H1 (cell line): ENCODE data around the gene ATXN7. TPM values are rescaled to one million over a fixed set of nuclear protein-coding genes. Genes with fewer than 3 reads are reported as not detected.
A peak's percentile ranks its signal among the peaks of the same experiment; 100 is the strongest.

Experiments
- CTCF ChIA-PET: fragments of 300-600 bp; sonication (Branson Sonifier 250); formaldehyde crosslinking; loops from one replicate; lab custom pipeline; 2021; ENCODE audit not compliant: partially characterized antibody; lab: Charles Lee
- POLR2A ChIA-PET: fragments of 300-600 bp; sonication (Branson Sonifier 250); formaldehyde crosslinking; loops from one replicate; lab custom pipeline; 2021; ENCODE audit warnings: inconsistent platforms; ENCODE audit not compliant: partially characterized antibody; lab: Charles Lee
- DNase-seq, 2 experiments: peaks; one replicate each; pipeline versions ENCODE4 v3.0.0 to v3.0.0-alpha.2; 2010 to 2022; ENCODE audit warnings: low spot score in 2 of 2, low read depth in 1 of 2, mixed read lengths in 1 of 2
- FAIRE-seq: peaks from 2 replicates; lab custom pipeline; 2011; peaks lifted over from hg19 to GRCh38; lab: Jason Lieb, UNC
- H2AFZ ChIP-seq: 2 replicates; pipeline ENCODE4 v1.8.1; 2012; ENCODE audit warnings: low read length, inconsistent platforms
- H2AK5ac ChIP-seq: 2 replicates; pipeline ENCODE4 v1.6.1; 2013; ENCODE audit warnings: low read depth, low read length
- H2BK120ac ChIP-seq: replicated peaks from 2 replicates; pipeline ENCODE3; 2013; ENCODE audit warnings: low read depth, low read length, inconsistent platforms
- H2BK12ac ChIP-seq: 2 replicates; pipeline ENCODE4 v1.6.1; 2013; ENCODE audit warnings: low read depth, low read length
- H2BK15ac ChIP-seq: 2 replicates; pipeline ENCODE4 v1.6.1; 2013; ENCODE audit warnings: low read length
- H2BK20ac ChIP-seq: 2 replicates; pipeline ENCODE4 v1.6.1; 2013; ENCODE audit warnings: low read length
- H2BK5ac ChIP-seq: 2 replicates; pipeline ENCODE4 v1.6.1; 2013; ENCODE audit warnings: low read depth, low read length
- H3K14ac ChIP-seq: 2 replicates; pipeline ENCODE4 v1.6.1; 2013; ENCODE audit warnings: inconsistent platforms; ENCODE audit not compliant: insufficient read length
- H3K18ac ChIP-seq: 2 replicates; pipeline ENCODE4 v1.6.1; 2013; ENCODE audit warnings: low read length; ENCODE audit errors: extremely low read depth
- H3K23ac ChIP-seq: 2 replicates; pipeline ENCODE4 v1.6.1; 2013; ENCODE audit warnings: inconsistent platforms; ENCODE audit not compliant: insufficient read length
- H3K23me2 ChIP-seq: 2 replicates; pipeline ENCODE4 v1.6.1; 2013; ENCODE audit warnings: low read depth, low read length
- H3K27ac ChIP-seq: 2 replicates; pipeline ENCODE4 v1.6.1; 2011; ENCODE audit warnings: low read depth, low read length, inconsistent platforms
- H3K27me3 ChIP-seq, 4 experiments: replicated peaks in 1 of 4; 1 replicate in 1 of 4; 2 replicates in 3 of 4; pipeline versions ENCODE4 v1.6.1 to v1.8.1; 2011 to 2013; ENCODE audit warnings: low read length in 3 of 4, mild to moderate bottlenecking in 3 of 4, inconsistent platforms in 2 of 4, mixed read lengths in 2 of 4, moderate library complexity in 1 of 4; ENCODE audit not compliant: control insufficient read depth in 3 of 4, insufficient read depth in 3 of 4; ENCODE audit errors: extremely low read depth in 1 of 4
- H3K36me3 ChIP-seq, 4 experiments: 2 replicates each; pipeline versions ENCODE4 v1.6.1 to v1.8.1; 2011 to 2013; ENCODE audit warnings: mild to moderate bottlenecking in 4 of 4, low read length in 3 of 4, moderate library complexity in 2 of 4, control low read depth in 1 of 4, inconsistent platforms in 1 of 4; ENCODE audit not compliant: insufficient read depth in 4 of 4, control insufficient read depth in 2 of 4
- H3K4ac ChIP-seq: replicated peaks from 2 replicates; pipeline ENCODE3; 2013; ENCODE audit warnings: low read length, low read depth, mixed read lengths, inconsistent platforms; ENCODE audit not compliant: insufficient read length
- H3K4me1 ChIP-seq, 4 experiments: replicated peaks in 1 of 4; 1 replicate in 1 of 4; 2 replicates in 3 of 4; pipeline versions ENCODE4 v1.6.1 to v1.8.1; 2011 to 2013; ENCODE audit warnings: low read length in 3 of 4, inconsistent platforms in 2 of 4, mixed read lengths in 1 of 4; ENCODE audit not compliant: insufficient read depth in 4 of 4, control insufficient read depth in 3 of 4
- H3K4me2 ChIP-seq, 2 experiments: 2 replicates each; pipeline versions ENCODE4 v1.6.1 to v1.8.1; 2011 to 2013; ENCODE audit warnings: low read depth in 2 of 2, low read length in 2 of 2, control low read depth in 1 of 2, inconsistent platforms in 1 of 2, mild to moderate bottlenecking in 1 of 2; ENCODE audit not compliant: insufficient read depth in 1 of 2
- H3K4me3 ChIP-seq, 4 experiments: fragments of 200-600, 300-600 bp in 1 of 4; sonication (generic), shearing (Covaris generic), sonication (Bioruptor Twin) in 1 of 4; 2 replicates each; pipeline versions ENCODE4 v1.5.1 to v1.8.1; 2011 to 2016; ENCODE audit warnings: low read length in 4 of 4, low read depth in 3 of 4, control low read depth in 2 of 4, inconsistent platforms in 2 of 4, mild to moderate bottlenecking in 2 of 4, mixed read lengths in 1 of 4, moderate library complexity in 1 of 4; ENCODE audit not compliant: insufficient read depth in 2 of 4; ENCODE audit errors: extremely low read depth in 1 of 4
- H3K56ac ChIP-seq: replicated peaks from 2 replicates; pipeline ENCODE3; 2013; ENCODE audit warnings: low read depth, mild to moderate bottlenecking, mixed read lengths, low read length, inconsistent platforms; ENCODE audit not compliant: insufficient read length
- H3K79me1 ChIP-seq: 2 replicates; pipeline ENCODE4 v1.6.1; 2013; ENCODE audit warnings: low read depth, low read length, control low read depth
- H3K79me2 ChIP-seq, 2 experiments: 2 replicates each; pipeline versions ENCODE4 v1.6.1 to v1.8.1; 2012 to 2013; ENCODE audit warnings: low read length in 2 of 2, mild to moderate bottlenecking in 2 of 2, inconsistent platforms in 1 of 2; ENCODE audit not compliant: insufficient read depth in 2 of 2, control insufficient read depth in 1 of 2
- H3K9ac ChIP-seq, 4 experiments: replicated peaks in 1 of 4; 1 replicate in 1 of 4; 2 replicates in 3 of 4; pipeline versions ENCODE4 v1.6.1 to v1.8.1; 2011 to 2013; ENCODE audit warnings: low read depth in 3 of 4, low read length in 3 of 4, control low read depth in 2 of 4, mild to moderate bottlenecking in 2 of 4, moderate library complexity in 2 of 4, inconsistent platforms in 1 of 4; ENCODE audit errors: extremely low read depth in 1 of 4
- H3K9me3 ChIP-seq, 2 experiments: 2 replicates each; pipeline versions ENCODE4 v1.6.1 to v1.8.1; 2012 to 2013; ENCODE audit warnings: mild to moderate bottlenecking in 2 of 2, moderate library complexity in 2 of 2, control low read depth in 1 of 2, inconsistent platforms in 1 of 2, low read depth in 1 of 2, low read length in 1 of 2, mixed read lengths in 1 of 2; ENCODE audit not compliant: insufficient read depth in 2 of 2
- H4K20me1 ChIP-seq, 2 experiments: replicated peaks in 1 of 2; 2 replicates each; pipeline versions ENCODE3 to v1.8.1; 2011 to 2013; ENCODE audit warnings: inconsistent platforms in 2 of 2, low read length in 2 of 2, mild to moderate bottlenecking in 1 of 2; ENCODE audit not compliant: insufficient read depth in 2 of 2, control insufficient read depth in 1 of 2
- H4K5ac ChIP-seq: 2 replicates; pipeline ENCODE4 v1.6.1; 2013; ENCODE audit warnings: low read length, low read depth, mixed read lengths, inconsistent platforms; ENCODE audit not compliant: insufficient read length
- H4K8ac ChIP-seq: 2 replicates; pipeline ENCODE4 v1.8.0; 2013; ENCODE audit warnings: mild to moderate bottlenecking, moderate library complexity, low read length, inconsistent platforms; ENCODE audit not compliant: insufficient read depth; ENCODE audit errors: extremely low read depth
- H4K91ac ChIP-seq: replicated peaks from 2 replicates; pipeline ENCODE3; 2013; ENCODE audit warnings: low read length, mixed read lengths, inconsistent platforms; ENCODE audit not compliant: insufficient read length
- GABPA ChIP-seq: IDR thresholded peaks from 2 replicates; pipeline ENCODE4 v1.6.1; 2011; ENCODE audit warnings: mild to moderate bottlenecking, low read length, moderate library complexity, borderline replicate concordance; ENCODE audit not compliant: insufficient read depth
- SIX5 ChIP-seq: IDR thresholded peaks from 2 replicates; pipeline ENCODE4 v1.6.1; 2011; ENCODE audit warnings: mild to moderate bottlenecking, low read depth, low read length
- SP2 ChIP-seq: IDR thresholded peaks from 2 replicates; pipeline ENCODE4 v1.6.1; 2012; ENCODE audit warnings: mild to moderate bottlenecking, low read length, inconsistent platforms
- TEAD4 ChIP-seq: IDR thresholded peaks from 2 replicates; pipeline ENCODE4 v1.6.1; 2012; ENCODE audit warnings: low read depth, low read length, inconsistent platforms, mixed read lengths
- whole genome bisulfite sequencing, 2 experiments: shearing (Covaris generic) in 1 of 2; methylation state at CpG; one replicate each; pipeline versions ENCODE4 v1.1.6 to v1.1.7; 2013 to 2015; ENCODE audit warnings: low lambda C conversion rate in 2 of 2, mixed read lengths in 2 of 2, inconsistent platforms in 1 of 2, low coverage in 1 of 2, missing lambda C conversion rate in 1 of 2; ENCODE audit not compliant: insufficient replicate concordance in 2 of 2, insufficient coverage in 1 of 2, insufficient read length in 1 of 2; ENCODE audit errors: extremely low coverage in 1 of 2, missing lambda C conversion rate in 1 of 2; 5-methylcytosine and 5-hydroxymethylcytosine counted together
- polyA plus RNA-seq, 7 experiments: library from polyadenylated mRNA; depleted of rRNA in 3 of 7; stranded (reverse) in 5 of 7; unstranded in 2 of 7; fragments of >200 nt in 5 of 7; fragments of 200-250 nt in 2 of 7; gene quantifications; 1 replicate in 5 of 7; 2 replicates in 1 of 7; 4 replicates in 1 of 7; pipeline versions ENCODE4 v1.2.1 to v1.2.3, GENCODE V29; 2011 to 2013; ENCODE audit warnings: missing spikeins in 2 of 7, mixed read lengths in 2 of 7
- total RNA-seq: library from RNA; stranded (reverse); fragmentation: NEBNext Ultra II Directional; extraction: Animal tissue kit (Norgen Biotek cat#: 25700); gene quantifications from 2 replicates; pipeline ENCODE4 v1.2.1, GENCODE V29; 2021

ATXN7 gene
- total and polyA plus RNA-seq, 2 of the 8 experiments (the other 6 are each of a cell fraction or from before 2014, with no cell fraction given), result 15.5 to 16.8 TPM

- Histone ChIP-seq H3K23me2 (no peaks in the 10 kb centered on the region), H3K27ac (no peak overlapping the region), H3K27me3 (no peaks in the 10 kb centered on the region), H2BK120ac (no peak overlapping the region), H3K56ac (no peak overlapping the region), H2BK15ac (no peak overlapping the region), H2BK12ac (no peak overlapping the region), H3K14ac (no peak overlapping the region), H3K79me1 (peaks cover 4% of the 10 kb centered on the region; the same call in 1 of the 2 replicates), H3K4me2 (no peak overlapping the region), H3K4ac (no peak overlapping the region), H3K9me3 (no peaks in the 10 kb centered on the region), H2BK20ac (no peak overlapping the region), H3K79me2 (0 out of 4 replicates have a peak, but pooled peaks cover 0 to 8% of the 10 kb centered on the region in 2 experiments), H3K4me3 (no peak overlapping the region), H3K18ac (no peak overlapping the region), H4K91ac (no peak overlapping the region), H3K4me1 (peaks cover 0 to 4% (median 0%) of the 10 kb centered on the region in 4 experiments; a peak in 2 of 7 replicates), H3K9ac (no peak overlapping the region), H2AK5ac (no peak overlapping the region), H4K20me1 (no peaks in the 10 kb centered on the region), H4K5ac (no peak overlapping the region), H2AFZ (no peak overlapping the region), H4K8ac (no peak overlapping the region), H3K36me3 (no peaks in the 10 kb centered on the region), H3K23ac (no peak overlapping the region), H2BK5ac (no peak overlapping the region)
- 84% methylated on average over 2 of the region's 2 CpGs; no CpG with 5 or more reads in 1 of the 2 experiments for WGBS, 2 experiments
- ChIA-PET CTCF (interaction anchor here (0.9 to 4.3 kb wide), 3 partner anchors 9 to 81 kb away, joined by 3 to 23 read pairs (median 4); no protein-coding TSS in a partner anchor), POLR2A (interaction anchor here (0.8 kb wide), 1 partner anchor 13 kb away, joined by 3 read pairs; no protein-coding TSS in a partner anchor)
- no peak for FAIRE-seq
- no peak for DNase-seq
- TF ChIP-seq SIX5, result no peak
- TF ChIP-seq TEAD4, result peak; percentile 58
- TF ChIP-seq SP2, result no peak
- no peak for TF ChIP-seq GABPA
Measured at GRCh38 chr3:63949005-63949404, 85.3 kb downstream of the ATXN7 start.
